T-helper 17 cell (primary cell): ENCODE measurements around the gene PKNOX2. TPM values are rescaled to one million over a fixed set of nuclear protein-coding genes. Genes with fewer than 3 reads are reported as not detected.

ENCODE experiments used
- ATAC-seq: fragments of 150-1000 bp; cut with Tn5 transposase; 2 replicates; pipeline ENCODE4 v1.10.0; 2021; ENCODE audit warnings: mild to moderate bottlenecking, moderate library complexity
- DNase-seq, 3 donors: peaks; one replicate each; pipeline versions ENCODE4 v3.0.0 to v3.0.0-alpha.2; 2020 to 2021
- H3K9me3 ChIP-seq: one replicate; pipeline ENCODE4 v1.7.0; 2013; ENCODE audit warnings: low read length, mild to moderate bottlenecking; ENCODE audit not compliant: control insufficient read depth, poor library complexity, severe bottlenecking
- H3K27ac Mint-ChIP-seq: one replicate; pipeline ENCODE4 v1.8.0; 2022; ENCODE audit warnings: mild to moderate bottlenecking, moderate library complexity, mixed read lengths
- H3K27me3 Mint-ChIP-seq: one replicate; pipeline ENCODE4 v1.8.0; 2022; ENCODE audit warnings: mixed read lengths
- H3K36me3 Mint-ChIP-seq: one replicate; pipeline ENCODE4 v1.8.0; 2022; ENCODE audit warnings: low read depth, mixed read lengths
- H3K4me1 Mint-ChIP-seq: one replicate; pipeline ENCODE4 v1.8.0; 2022; ENCODE audit warnings: mild to moderate bottlenecking, mixed read lengths
- H3K4me3 Mint-ChIP-seq: one replicate; pipeline ENCODE4 v1.8.0; 2022; ENCODE audit warnings: mild to moderate bottlenecking, moderate library complexity, mixed read lengths
- total RNA-seq, 4 donors: library from RNA in 2 of 4; stranded (reverse) in 2 of 4; gene quantifications; one replicate each; pipeline ENCODE4 v1.2.3 and lab custom pipeline; 2022 to 2026

The PKNOX2 gene
- not detected for total RNA-seq
- 0 to 0.38 reads per million in 2 donors for total RNA-seq (lab: John Stamatoyannopoulos, UW)

- Mint-ChIP-seq H3K4me3 (peak within 1 kb of the TSS; percentile 99), H3K4me1 (peaks cover 21% of the 10 kb centered on the region), H3K36me3 (peaks cover 13% of the 10 kb centered on the region), H3K27ac (peak within 1 kb of the TSS; percentile 84), H3K27me3 (peaks cover 77% of the 10 kb centered on the region)
- DNase-seq (peak; percentile 46 to 49 (median 47)), ATAC-seq (peak; percentile 83)
- no peaks in the 10 kb centered on the region for H3K9me3 ChIP-seq
Observed at GRCh38 chr11:125164422-125165110, at the start of gene PKNOX2. TSS of gene PKNOX2 (plus strand) at chr11:125164751. CDS start at chr11:125351306, 186,555 bp downstream.

GRCh38 chr11:125117429-125117828, 47.1 kb upstream of the PKNOX2 start:
- Mint-ChIP-seq H3K4me1 (no peaks in the 10 kb centered on the region), H3K4me3 (no peak overlapping the region), H3K36me3 (peaks cover 10% of the 10 kb centered on the region), H3K27ac (no peak overlapping the region), H3K27me3 (peaks cover 58% of the 10 kb centered on the region)
- ATAC-seq (no peak), DNase-seq (no peak)
- H3K9me3 ChIP-seq = no peaks in the 10 kb centered on the region

GRCh38 chr11:125123194-125123946, 41.2 kb upstream of the PKNOX2 start:
- Mint-ChIP-seq H3K36me3 (peaks cover 6% of the 10 kb centered on the region), H3K27me3 (peaks cover 84% of the 10 kb centered on the region), H3K27ac (no peak overlapping the region), H3K4me1 (peaks cover 4% of the 10 kb centered on the region), H3K4me3 (no peak overlapping the region)
- DNase-seq = no peak
- ATAC-seq = no peak
- H3K9me3 ChIP-seq = no peaks in the 10 kb centered on the region

- DNase-seq (no peak), ATAC-seq (peak; percentile 73)
- peaks cover 84% of the 10 kb centered on the region for H3K27me3 Mint-ChIP-seq
- peaks cover 5% of the 10 kb centered on the region for H3K36me3 Mint-ChIP-seq
- H3K4me3 Mint-ChIP-seq = peak overlapping the region; percentile 15
- H3K4me1 Mint-ChIP-seq = peaks cover 4% of the 10 kb centered on the region
- no peak overlapping the region for H3K27ac Mint-ChIP-seq
- no peaks in the 10 kb centered on the region for H3K9me3 ChIP-seq
Observed at GRCh38 chr11:125123947-125124617, 40.5 kb upstream of the PKNOX2 start.

GRCh38 chr11:125124618-125124992, 39.9 kb upstream of the PKNOX2 start:
- peaks cover 84% of the 10 kb centered on the region for H3K27me3 Mint-ChIP-seq

GRCh38 chr11:125128450-125128849, 36.1 kb upstream of the PKNOX2 start:
- Mint-ChIP-seq H3K4me1 (peaks cover 2% of the 10 kb centered on the region), H3K4me3 (no peak overlapping the region), H3K36me3 (peaks cover 13% of the 10 kb centered on the region), H3K27me3 (peaks cover 71% of the 10 kb centered on the region), H3K27ac (no peak overlapping the region)
- ATAC-seq (no peak), DNase-seq (no peak)
- no peaks in the 10 kb centered on the region for H3K9me3 ChIP-seq

More at GRCh38 chr11:125124618-125124992, 39.9 kb upstream of the PKNOX2 start:
- H3K27ac Mint-ChIP-seq = no peak overlapping the region
- no peaks in the 10 kb centered on the region for H3K9me3 ChIP-seq
- ATAC-seq (no peak), DNase-seq (no peak)
- no peak overlapping the region for H3K4me3 Mint-ChIP-seq
- H3K4me1 Mint-ChIP-seq = peaks cover 4% of the 10 kb centered on the region
- peaks cover 7% of the 10 kb centered on the region for H3K36me3 Mint-ChIP-seq

GRCh38 chr11:125129316-125129993, 35.1 kb upstream of the PKNOX2 start:
- no peak for ATAC-seq
- Mint-ChIP-seq H3K4me1 (peaks cover 2% of the 10 kb centered on the region), H3K27ac (no peak overlapping the region), H3K27me3 (peaks cover 77% of the 10 kb centered on the region), H3K36me3 (peaks cover 13% of the 10 kb centered on the region), H3K4me3 (peak overlapping the region; percentile 28)
- H3K9me3 ChIP-seq = no peaks in the 10 kb centered on the region
- no peak for DNase-seq

- H3K36me3 Mint-ChIP-seq = peaks cover 11% of the 10 kb centered on the region
- H3K9me3 ChIP-seq = no peaks in the 10 kb centered on the region
- DNase-seq (no peak), ATAC-seq (no peak)
- peaks cover 72% of the 10 kb centered on the region for H3K27me3 Mint-ChIP-seq
- no peaks in the 10 kb centered on the region for H3K4me1 Mint-ChIP-seq
- no peak overlapping the region for H3K4me3 Mint-ChIP-seq
- H3K27ac Mint-ChIP-seq = no peak overlapping the region
Observed at GRCh38 chr11:125132071-125132470, 32.5 kb upstream of the PKNOX2 start.

- Mint-ChIP-seq H3K4me3 (no peak overlapping the region), H3K27me3 (peaks cover 67% of the 10 kb centered on the region)
- no peak for ATAC-seq
Observed at GRCh38 chr11:125132596-125132995, 32.0 kb upstream of the PKNOX2 start.

GRCh38 chr11:125136001-125136400, 28.6 kb upstream of the PKNOX2 start:
- Mint-ChIP-seq H3K27me3 (peaks cover 69% of the 10 kb centered on the region), H3K4me1 (no peaks in the 10 kb centered on the region), H3K27ac (no peak overlapping the region), H3K4me3 (no peak overlapping the region), H3K36me3 (peaks cover 2% of the 10 kb centered on the region)
- ATAC-seq (no peak), DNase-seq (no peak)
- H3K9me3 ChIP-seq = no peaks in the 10 kb centered on the region

More at GRCh38 chr11:125132596-125132995, 32.0 kb upstream of the PKNOX2 start:
- no peaks in the 10 kb centered on the region for H3K9me3 ChIP-seq
- Mint-ChIP-seq H3K27ac (no peak overlapping the region), H3K36me3 (peaks cover 11% of the 10 kb centered on the region), H3K4me1 (no peaks in the 10 kb centered on the region)
- DNase-seq = no peak

- H3K36me3 Mint-ChIP-seq = peaks cover 2% of the 10 kb centered on the region
- ATAC-seq (no peak), DNase-seq (no peak)
- H3K27ac Mint-ChIP-seq = no peak overlapping the region
- H3K9me3 ChIP-seq = no peaks in the 10 kb centered on the region
- peaks cover 4% of the 10 kb centered on the region for H3K4me1 Mint-ChIP-seq
- H3K4me3 Mint-ChIP-seq = no peak overlapping the region
- peaks cover 67% of the 10 kb centered on the region for H3K27me3 Mint-ChIP-seq
Observed at GRCh38 chr11:125138966-125139365, 25.6 kb upstream of the PKNOX2 start.

- H3K4me3 Mint-ChIP-seq = no peak overlapping the region
- DNase-seq = no peak
- ATAC-seq = no peak
- H3K9me3 ChIP-seq = no peaks in the 10 kb centered on the region
- H3K36me3 Mint-ChIP-seq = peaks cover 4% of the 10 kb centered on the region
- H3K27ac Mint-ChIP-seq = no peak overlapping the region
- H3K27me3 Mint-ChIP-seq = peaks cover 66% of the 10 kb centered on the region
- peaks cover 4% of the 10 kb centered on the region for H3K4me1 Mint-ChIP-seq
Observed at GRCh38 chr11:125139778-125140177, 24.8 kb upstream of the PKNOX2 start.

- peaks cover 63% of the 10 kb centered on the region for H3K27me3 Mint-ChIP-seq
- DNase-seq = no peak
- H3K9me3 ChIP-seq = no peaks in the 10 kb centered on the region
- ATAC-seq = no peak
- H3K36me3 Mint-ChIP-seq = peaks cover 4% of the 10 kb centered on the region
- peaks cover 4% of the 10 kb centered on the region for H3K4me1 Mint-ChIP-seq
- H3K27ac Mint-ChIP-seq = no peak overlapping the region
- no peak overlapping the region for H3K4me3 Mint-ChIP-seq
Observed at GRCh38 chr11:125140233-125140632, 24.3 kb upstream of the PKNOX2 start.
